HUDEP-2 (cell line): ENCODE data around the gene CIDEB.

Experiments used
- DNase-seq, 76 experiments: peaks; one replicate each; lab custom pipeline; 2025; ENCODE audit not compliant: unreplicated experiment in 76 of 76; lab: John Stamatoyannopoulos, UW

The CIDEB gene

GRCh38 chr14:24332268-24332993, 24.7 kb upstream of the CIDEB start:
- peak in 58 of 76 experiments; percentile 16 to 78 (median 40) for DNase-seq

- DNase-seq = no peak
Observed at GRCh38 chr14:24331731-24332267, 24.0 kb upstream of the CIDEB start.

GRCh38 chr14:24330973-24331674, 23.3 kb upstream of the CIDEB start:
- no peak for DNase-seq

GRCh38 chr14:24329736-24330135, 22.0 kb upstream of the CIDEB start:
- peak in 19 of 76 experiments; percentile 5 to 60 (median 25) for DNase-seq

GRCh38 chr14:24329073-24329663, 21.4 kb upstream of the CIDEB start:
- no peak for DNase-seq

- peak in 20 of 76 experiments; percentile 7 to 56 (median 25) for DNase-seq
Observed at GRCh38 chr14:24327914-24328313, 20.1 kb upstream of the CIDEB start.

GRCh38 chr14:24327303-24327702, 19.5 kb upstream of the CIDEB start:
- DNase-seq = no peak

- DNase-seq = no peak
Observed at GRCh38 chr14:24325963-24326362, 18.2 kb upstream of the CIDEB start.

GRCh38 chr14:24325041-24325530, 17.3 kb upstream of the CIDEB start:
- no peak for DNase-seq

GRCh38 chr14:24324024-24324423, 16.2 kb upstream of the CIDEB start:
- DNase-seq = no peak

- no peak for DNase-seq
Observed at GRCh38 chr14:24323341-24323740, 15.6 kb upstream of the CIDEB start.

GRCh38 chr14:24322672-24323071, 14.9 kb upstream of the CIDEB start:
- no peak for DNase-seq

- DNase-seq = no peak
Observed at GRCh38 chr14:24321212-24321975, 13.6 kb upstream of the CIDEB start.

- DNase-seq = peak in 1 of 76 experiments; percentile 2
Observed at GRCh38 chr14:24317141-24317928, 9.6 kb upstream of the CIDEB start.

GRCh38 chr14:24316597-24316950, 8.8 kb upstream of the CIDEB start:
- peak in 1 of 76 experiments; percentile 10 for DNase-seq

GRCh38 chr14:24315807-24316596, 8.2 kb upstream of the CIDEB start:
- peak in 10 of 76 experiments; percentile 4 to 65 (median 36) for DNase-seq

- DNase-seq = no peak
Observed at GRCh38 chr14:24315243-24315806, 7.5 kb upstream of the CIDEB start.

- no peak for DNase-seq
Observed at GRCh38 chr14:24314377-24315193, 6.8 kb upstream of the CIDEB start.
